ENCODE data around the gene PTCD3.
A peak's percentile ranks its signal among the peaks of the same experiment; 100 is the strongest.

The PTCD3 gene

DNA sequence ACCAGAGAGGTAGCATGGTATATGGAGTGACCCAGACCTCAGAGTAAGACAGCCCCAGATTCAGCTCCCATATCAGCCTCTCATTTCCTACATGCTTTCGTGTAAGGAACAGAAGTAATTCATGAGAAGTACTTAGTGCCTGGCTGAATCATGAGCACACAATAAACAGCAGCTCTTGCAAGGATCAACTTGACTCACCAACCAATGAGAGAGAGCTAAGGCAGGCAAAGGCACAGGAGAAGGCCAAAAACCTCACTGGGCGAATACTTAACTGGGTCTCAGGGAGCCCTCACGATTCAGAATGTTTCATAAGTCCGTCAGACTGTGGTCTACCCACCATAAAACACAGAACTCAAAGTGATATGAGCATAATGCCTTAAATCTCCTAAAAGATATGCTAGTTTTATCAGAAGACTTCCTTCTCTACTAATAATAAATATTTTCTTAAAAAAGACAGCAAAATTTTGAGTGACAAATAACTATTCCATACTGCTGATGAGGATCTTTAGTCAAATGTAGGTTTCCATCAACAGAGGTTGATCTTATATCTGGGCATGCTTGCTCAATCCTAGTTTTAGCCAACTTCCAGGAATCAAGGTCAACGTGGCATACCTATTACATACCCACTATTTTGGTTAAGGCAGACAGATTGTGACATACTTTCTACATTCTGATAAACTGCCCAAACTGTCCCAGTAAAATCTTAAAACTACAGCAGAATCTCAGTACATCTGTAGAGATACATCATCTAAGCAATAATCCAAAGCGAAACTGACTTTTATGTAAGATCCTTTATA is 54.3 kb downstream of the PTCD3 start:
- FAIRE-seq: no peak
- TF ChIP-seq, protein P1, sequence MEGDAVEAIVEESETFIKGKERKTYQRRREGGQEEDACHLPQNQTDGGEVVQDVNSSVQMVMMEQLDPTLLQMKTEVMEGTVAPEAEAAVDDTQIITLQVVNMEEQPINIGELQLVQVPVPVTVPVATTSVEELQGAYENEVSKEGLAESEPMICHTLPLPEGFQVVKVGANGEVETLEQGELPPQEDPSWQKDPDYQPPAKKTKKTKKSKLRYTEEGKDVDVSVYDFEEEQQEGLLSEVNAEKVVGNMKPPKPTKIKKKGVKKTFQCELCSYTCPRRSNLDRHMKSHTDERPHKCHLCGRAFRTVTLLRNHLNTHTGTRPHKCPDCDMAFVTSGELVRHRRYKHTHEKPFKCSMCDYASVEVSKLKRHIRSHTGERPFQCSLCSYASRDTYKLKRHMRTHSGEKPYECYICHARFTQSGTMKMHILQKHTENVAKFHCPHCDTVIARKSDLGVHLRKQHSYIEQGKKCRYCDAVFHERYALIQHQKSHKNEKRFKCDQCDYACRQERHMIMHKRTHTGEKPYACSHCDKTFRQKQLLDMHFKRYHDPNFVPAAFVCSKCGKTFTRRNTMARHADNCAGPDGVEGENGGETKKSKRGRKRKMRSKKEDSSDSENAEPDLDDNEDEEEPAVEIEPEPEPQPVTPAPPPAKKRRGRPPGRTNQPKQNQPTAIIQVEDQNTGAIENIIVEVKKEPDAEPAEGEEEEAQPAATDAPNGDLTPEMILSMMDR (IDR thresholded peaks at IDR 0.05; ENCODE audit: insufficient read depth, missing control alignments): no peak
- no peak for DNase-seq (ENCODE audit: insufficient read length, low spot score)

DNA sequence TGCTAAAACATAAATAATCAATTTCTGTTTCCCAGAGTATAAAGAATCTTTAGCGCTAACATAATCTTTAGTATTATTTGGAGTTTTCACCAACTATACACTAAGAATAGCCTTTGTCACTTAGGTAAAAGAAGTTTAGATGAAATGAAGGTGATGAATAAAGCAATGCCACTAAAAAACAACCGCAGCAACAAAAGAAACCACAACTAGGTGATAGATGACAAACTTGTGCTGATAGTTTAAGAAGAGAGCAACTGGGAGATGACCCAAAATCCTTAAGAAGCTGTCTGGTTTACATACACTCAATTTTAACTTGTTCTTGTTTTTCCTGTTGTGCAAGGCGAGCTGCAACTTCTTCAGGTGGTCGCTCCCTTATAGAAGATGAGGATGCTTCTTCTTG is 64.4 kb downstream of the PTCD3 start:
- no peak for FAIRE-seq
- no peak for DNase-seq (ENCODE audit: insufficient read length, low spot score)
- TF ChIP-seq, protein P1 (IDR thresholded peaks at IDR 0.05; ENCODE audit: insufficient read depth, missing control alignments): no peak

DNA sequence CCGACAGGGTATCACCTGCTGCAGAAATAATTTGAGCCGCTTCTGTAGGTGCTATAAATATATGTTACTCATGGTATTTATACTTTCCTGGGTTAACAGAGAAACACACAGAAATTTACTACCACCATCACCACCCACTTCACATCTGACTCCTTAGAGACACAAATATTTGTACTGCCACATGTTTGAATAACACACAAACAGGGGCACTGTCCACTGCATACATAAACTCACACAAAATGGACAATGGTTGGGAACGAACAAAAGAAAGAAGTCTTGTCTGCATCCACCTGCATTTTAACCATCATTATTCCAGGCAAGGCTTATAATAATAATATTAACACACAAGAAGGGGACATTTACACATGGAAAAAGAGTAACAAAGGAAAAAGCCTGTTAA is 65.3 kb downstream of the PTCD3 start:
- TF ChIP-seq, protein P1 (IDR thresholded peaks at IDR 0.05; ENCODE audit: insufficient read depth, missing control alignments): no peak
- no peak for DNase-seq (ENCODE audit: insufficient read length, low spot score)
- no peak for FAIRE-seq

DNA sequence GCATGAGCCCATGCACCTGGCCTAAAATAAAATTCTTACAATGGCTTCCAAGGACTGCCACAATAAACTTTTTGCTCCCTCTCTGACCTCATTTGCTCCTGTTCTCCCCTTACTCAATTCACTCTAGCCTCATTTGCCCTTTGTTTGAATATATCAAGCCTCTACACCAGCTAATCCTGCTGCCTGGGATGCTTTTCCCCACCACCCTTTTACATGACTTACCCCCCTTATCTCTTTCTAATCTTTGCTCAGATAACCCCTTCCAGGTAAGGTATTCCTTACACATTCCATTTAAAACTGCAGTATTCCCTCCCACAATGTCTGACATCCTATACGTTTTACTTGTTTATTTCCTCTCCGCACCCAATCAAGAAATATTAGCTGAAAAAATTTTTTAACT is 66.6 kb downstream of the PTCD3 start:
- TF ChIP-seq, protein P1 (IDR thresholded peaks at IDR 0.05; ENCODE audit: insufficient read depth, missing control alignments): no peak
- FAIRE-seq: no peak
- no peak for DNase-seq (ENCODE audit: insufficient read length, low spot score)

DNA sequence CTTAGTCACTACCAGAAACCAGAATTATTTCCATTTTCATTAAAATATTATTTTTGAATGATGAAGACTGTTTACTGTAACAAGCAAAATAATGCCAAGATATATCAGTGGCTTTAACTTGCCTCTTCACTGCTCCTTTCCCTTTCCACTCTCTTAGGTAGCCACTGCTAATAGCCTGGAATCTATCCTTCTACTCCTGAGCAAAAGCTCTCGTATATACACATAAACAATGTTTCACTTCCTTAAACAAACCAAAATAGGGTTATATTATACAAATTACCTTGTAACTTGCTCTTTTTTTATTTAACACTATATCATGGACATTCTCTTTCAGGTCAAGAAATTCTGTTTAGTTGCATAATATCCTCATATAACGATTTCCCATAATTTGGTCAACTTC is 68.4 kb downstream of the PTCD3 start:
- TF ChIP-seq, protein P1 (IDR thresholded peaks at IDR 0.05; ENCODE audit: insufficient read depth, missing control alignments): no peak
- DNase-seq (ENCODE audit: insufficient read length, low spot score): no peak
- no peak for FAIRE-seq

DNA sequence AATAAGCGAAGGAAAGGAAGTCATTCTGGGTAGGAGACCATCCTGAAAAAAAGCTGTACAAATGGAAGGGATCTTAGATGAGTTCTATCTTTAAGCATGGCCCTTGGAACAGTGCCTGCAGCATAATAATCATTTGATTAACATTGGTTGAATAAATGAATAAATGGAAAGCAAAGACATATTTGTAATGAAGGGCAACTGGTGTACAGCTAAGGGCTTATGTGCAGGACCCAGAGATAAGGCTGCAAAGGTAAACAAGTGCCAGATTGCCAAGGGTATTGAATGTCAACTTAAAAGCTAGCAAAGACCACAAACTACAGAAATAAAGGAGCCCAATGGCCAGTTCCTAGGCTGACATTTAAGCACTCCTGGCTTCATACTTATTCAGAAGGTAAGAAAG is 69.8 kb downstream of the PTCD3 start:
- no peak for DNase-seq (ENCODE audit: insufficient read length, low spot score)
- TF ChIP-seq, protein P1 (IDR thresholded peaks at IDR 0.05; ENCODE audit: insufficient read depth, missing control alignments): no peak
- FAIRE-seq: peak; percentile 21

DNA sequence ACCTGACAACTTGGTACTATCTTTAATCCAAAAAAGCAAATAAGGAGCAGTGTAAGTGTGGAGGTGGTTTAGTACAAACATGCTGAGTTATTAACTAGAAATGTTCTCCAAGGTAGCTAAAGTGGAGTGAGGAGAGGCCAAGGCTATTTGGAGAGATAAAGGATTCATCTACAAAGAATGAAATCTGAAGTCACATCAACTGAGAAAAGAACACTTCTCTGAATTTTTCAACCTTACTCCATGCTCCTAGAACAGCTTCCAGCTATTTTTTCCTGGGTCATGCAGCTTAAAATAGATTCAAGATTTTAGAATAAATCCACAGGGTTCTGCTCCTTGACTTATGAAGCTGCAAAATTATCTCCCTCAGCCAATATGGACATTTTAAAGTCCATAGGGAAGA is 70.6 kb downstream of the PTCD3 start:
- DNase-seq (ENCODE audit: insufficient read length, low spot score): no peak
- TF ChIP-seq, protein P1 (IDR thresholded peaks at IDR 0.05; ENCODE audit: insufficient read depth, missing control alignments): no peak
- no peak for FAIRE-seq

Data from D721Med (cell line).